ENCODE data around the gene HOMER1.

- TF ChIP-seq POLR2AphosphoS5 (IDR thresholded peaks at IDR 0.05): no peak
- TF ChIP-seq CTCF (IDR thresholded peaks at IDR 0.05): no peak
Measured at GRCh38 chr5:79512049-79512448, 1.9 kb downstream of the HOMER1 start.

Measured in sigmoid colon (tissue), 4 donors.